Activated gamma-delta T cell treated with Interleukin-2 at 50 U/mL for 16 hours (primary cell): ENCODE data around the gene MTHFD1L.
A peak's percentile ranks its signal among the peaks of the same experiment; 100 is the strongest.

Experiments used
- DNase-seq: peaks from one replicate; pipeline ENCODE4 v3.0.0-alpha.2; 2020

Gene MTHFD1L

DNA sequence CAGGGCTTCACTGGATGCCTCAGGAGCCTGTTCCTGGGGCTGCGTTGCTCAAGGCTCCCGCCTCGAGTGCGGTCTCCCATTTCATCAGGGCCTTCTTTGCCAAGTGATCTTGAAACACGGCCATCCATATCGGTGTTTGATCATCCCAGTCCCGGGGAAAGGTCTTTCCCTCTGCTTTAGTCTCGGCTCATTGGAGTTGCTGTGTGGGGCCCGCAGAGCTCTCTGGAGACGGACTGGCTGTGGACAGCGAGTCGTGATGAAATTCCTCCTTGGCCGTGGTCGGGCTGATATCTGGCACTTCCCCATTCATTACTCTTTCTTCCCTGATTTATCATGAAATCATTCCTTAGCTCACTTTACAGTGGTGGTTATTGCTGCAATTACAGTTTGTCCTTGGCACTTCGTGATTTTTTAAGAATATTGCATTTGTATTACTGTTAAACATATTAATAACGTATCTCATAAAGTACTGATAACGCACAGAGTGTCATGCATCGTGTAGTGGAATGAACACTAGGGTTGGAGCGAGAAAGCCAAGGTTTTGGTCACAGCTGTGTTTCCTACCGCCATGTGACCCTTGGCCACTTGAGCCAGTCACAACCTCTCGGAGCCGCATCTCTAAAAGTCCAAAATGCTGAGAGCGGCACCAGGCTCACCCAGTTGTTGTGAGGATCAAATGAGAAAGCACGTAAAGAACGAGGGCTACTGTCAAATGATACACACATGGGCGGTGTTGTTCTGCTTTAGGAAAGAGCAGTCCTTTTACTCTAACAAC is 71.8 kb downstream of the MTHFD1L start:
- DNase-seq: no peak

- DNase-seq: no peak
These were observed 73.9 kb downstream of the MTHFD1L start for GRCh38 chr6:150939399-150939798.

GRCh38 chr6:150940941-150941340 is 75.4 kb downstream of the MTHFD1L start:
- no peak for DNase-seq

DNA sequence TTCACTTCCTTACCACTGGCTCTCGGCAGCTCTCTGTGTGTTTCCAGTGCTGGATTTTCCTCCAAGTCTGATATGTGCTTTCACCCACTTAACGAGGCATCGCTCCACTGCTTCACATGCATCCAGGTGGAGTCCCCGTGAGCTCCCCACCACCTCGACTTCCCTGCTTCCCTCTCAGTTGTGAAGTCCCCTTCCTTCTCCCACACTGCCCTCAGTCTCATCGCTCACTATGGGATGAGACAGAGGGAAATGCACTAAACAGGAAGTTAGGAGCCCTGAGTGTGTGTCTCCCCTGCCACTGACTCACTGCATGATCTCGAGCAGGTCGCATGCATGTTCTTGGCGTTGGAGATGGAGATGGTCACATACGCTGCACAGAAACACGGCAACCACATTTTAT is 84.0 kb downstream of the MTHFD1L start:
- no peak for DNase-seq

- no peak for DNase-seq
These were observed 88.3 kb downstream of the MTHFD1L start for GRCh38 chr6:150953851-150954250.

- DNase-seq: no peak
These were observed 93.7 kb downstream of the MTHFD1L start for GRCh38 chr6:150959166-150959565.

DNA sequence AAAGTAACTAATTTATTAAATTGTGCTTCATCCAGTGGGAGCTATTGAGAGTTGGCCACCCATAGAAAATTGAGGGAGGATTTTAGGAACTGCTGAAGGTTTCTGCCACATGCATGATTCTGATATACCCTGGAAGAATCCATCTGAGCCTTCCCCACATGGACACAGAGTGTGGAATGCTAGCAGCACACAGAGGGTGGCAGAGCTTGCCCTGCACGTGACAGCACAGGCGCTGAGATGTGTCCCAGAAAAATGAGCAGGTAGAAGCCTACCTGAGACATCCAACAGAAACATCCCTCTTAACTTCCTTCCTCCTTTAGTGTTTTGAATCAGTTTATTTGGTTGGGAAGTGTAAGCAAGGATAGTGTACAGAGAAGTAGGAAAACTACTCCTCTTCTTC is 96.9 kb downstream of the MTHFD1L start:
- no peak for DNase-seq

DNA sequence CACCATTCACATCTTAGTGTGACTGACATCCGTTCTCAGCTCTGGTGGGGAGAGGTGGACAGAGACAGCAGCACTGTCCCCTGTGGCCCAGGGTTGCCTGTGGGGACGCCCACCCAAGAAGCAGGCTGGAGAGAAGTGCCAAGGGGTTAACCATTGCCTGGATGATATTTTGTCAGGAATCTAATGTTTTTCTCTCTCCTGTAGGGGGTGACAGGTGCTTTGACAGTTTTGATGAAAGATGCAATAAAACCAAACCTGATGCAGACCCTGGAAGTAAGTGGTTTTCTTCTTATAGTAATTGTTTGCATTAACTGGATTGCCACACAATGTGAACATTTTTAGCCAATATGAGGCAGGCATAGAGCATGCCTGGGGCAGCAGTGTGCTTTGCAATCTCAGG is 99.3 kb downstream of the MTHFD1L start:
- no peak for DNase-seq

DNA sequence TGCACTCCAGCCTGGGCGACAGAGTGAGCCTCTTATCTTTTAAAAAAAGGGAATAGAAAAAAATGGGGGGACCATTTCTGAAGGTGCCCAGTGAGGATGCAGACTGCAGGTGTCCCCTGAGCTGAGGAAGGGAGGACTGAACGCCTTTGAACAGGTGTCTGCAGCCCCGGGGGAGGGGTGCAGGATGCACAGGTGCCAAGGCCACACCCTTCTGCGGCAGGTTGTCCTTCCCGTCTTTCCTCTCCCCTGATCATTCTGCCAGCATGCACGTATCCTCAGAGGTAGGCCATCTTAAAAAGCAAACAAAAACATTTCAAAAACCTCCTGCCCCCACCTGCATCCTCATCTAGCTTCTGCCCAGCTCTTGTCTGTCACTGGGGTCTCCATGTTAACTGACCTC is 101.3 kb downstream of the MTHFD1L start:
- DNase-seq: no peak

DNA sequence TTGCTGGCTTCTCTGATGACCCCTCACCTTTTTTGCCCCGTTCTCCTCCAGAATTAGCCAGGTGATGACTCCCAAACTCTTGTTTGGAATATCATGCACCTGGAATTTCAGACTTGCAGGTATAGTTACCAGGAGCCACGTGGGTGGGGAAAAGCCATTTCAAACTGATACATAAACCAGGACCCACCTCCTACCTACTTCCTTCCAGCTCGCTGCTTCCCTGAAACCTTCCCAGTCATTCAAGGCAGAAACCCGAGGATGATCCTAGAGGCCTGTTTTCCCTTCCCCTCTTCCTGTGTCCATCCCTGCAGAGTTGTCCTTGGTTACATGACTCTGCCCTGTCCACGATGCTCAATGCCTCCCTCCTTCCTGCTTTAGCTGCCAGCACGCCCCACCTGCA is 101.9 kb downstream of the MTHFD1L start:
- DNase-seq: no peak

GRCh38 chr6:150967910-150968309 is 102.4 kb downstream of the MTHFD1L start:
- DNase-seq: no peak

DNA sequence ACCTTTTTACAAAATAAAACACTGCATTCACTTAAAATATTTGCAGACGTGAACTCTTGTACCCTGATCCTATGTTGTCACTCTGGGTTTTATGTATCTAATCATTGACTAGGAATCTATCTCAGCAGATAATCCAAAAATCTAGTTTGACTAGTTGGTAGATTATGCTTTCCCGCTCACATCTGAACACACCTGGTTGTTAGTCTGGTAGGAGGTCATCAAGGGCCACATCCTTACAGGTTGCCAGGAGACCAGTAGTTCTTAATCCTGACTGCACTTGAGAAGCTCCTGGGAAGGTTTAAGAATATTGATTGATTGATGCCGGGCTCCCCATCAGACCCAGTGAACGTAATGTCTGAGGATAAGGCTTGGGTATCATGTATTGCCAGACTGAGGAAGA is 104.4 kb downstream of the MTHFD1L start:
- DNase-seq: no peak

DNA sequence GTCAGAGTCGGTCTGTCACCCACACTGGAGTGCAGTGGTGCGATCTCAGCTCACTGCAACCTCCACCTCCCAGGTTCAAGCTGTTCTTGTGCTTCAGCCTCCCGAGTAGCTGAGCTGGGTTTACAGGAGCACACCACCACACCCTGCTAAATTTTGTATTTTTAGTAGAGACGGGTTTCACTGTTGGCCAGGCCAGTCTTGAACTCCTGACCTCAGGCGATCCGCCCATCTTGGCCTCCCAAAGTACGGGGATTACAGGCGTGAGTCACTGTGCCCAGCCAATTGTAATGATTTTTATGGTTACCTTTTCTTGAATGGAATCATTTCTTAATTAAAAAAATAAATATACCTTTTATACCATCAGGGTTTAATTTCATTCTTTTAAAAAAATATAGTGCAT is 105.7 kb downstream of the MTHFD1L start:
- no peak for DNase-seq

DNA sequence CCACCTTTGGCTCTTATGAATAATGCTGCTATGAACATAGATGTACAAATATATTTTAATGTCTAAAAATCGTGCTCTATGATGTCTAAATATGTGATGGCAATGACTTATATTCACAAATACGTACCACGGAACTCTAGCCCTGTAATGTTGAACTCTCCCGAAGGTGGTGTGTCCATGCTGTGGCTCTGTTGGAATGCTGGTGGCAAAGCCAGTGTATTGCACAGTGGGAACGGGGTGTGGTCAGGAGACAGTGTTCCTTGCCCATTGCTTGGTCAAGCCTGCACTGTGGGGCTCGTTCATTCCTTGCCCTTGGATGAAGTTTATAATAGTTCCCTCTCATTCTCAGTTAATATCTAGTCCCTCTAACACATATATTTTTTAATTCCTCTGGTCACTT is 109.6 kb downstream of the MTHFD1L start:
- no peak for DNase-seq

GRCh38 chr6:150977281-150977680 is 111.8 kb downstream of the MTHFD1L start:
- no peak for DNase-seq

GRCh38 chr6:150978624-150979023 is 113.1 kb downstream of the MTHFD1L start:
- no peak for DNase-seq

DNA sequence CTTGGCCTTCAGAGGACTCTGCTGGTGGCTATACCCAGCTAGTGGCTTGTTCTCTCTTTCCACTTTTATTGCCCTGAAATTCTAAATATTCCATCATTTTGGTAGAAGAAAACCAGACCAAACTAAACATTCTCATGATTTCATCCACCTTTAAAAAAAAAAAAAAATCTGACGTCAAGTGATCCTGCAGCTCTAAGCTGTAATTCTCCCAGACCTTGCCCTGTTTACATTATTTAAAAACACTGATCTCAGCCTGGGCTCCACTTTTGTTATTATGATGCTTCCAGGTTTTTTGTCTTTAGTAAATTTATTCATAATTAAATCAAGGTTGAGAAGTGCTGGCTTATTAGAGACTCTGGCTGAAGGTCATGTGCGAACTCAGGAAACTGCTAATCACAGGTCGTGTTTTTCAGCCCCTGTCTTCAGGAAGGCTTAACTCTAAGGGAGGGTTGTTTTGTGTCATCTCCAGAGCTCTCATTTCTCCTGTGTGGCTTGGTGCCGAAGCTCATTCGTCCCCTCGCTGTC is 114.4 kb downstream of the MTHFD1L start:
- no peak for DNase-seq

DNA sequence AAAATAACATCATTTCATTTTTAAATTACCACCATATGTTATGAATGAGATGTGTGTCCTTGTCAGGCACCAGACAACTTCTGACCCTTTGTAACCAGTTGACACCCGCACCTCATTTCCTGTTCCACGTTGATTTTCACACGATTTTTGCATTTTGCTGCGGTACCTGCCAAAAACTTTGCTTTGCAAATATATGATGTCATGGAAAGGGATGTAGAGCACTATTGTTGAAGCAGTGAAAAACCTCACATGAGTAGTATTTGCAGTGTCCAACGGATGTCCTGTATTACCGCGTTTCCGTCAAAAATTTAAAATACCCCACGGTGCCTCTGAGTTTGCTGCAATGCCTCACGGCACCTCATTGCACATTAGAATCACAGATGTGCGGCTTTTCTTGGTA is 115.6 kb downstream of the MTHFD1L start:
- DNase-seq: no peak

GRCh38 chr6:150981669-150982068 is 116.2 kb downstream of the MTHFD1L start:
- DNase-seq: no peak

GRCh38 chr6:150987371-150987828 is 121.9 kb downstream of the MTHFD1L start:
- DNase-seq: peak; percentile 7

- DNase-seq: no peak
These were observed 122.5 kb downstream of the MTHFD1L start for GRCh38 chr6:150987855-150988464.

DNA sequence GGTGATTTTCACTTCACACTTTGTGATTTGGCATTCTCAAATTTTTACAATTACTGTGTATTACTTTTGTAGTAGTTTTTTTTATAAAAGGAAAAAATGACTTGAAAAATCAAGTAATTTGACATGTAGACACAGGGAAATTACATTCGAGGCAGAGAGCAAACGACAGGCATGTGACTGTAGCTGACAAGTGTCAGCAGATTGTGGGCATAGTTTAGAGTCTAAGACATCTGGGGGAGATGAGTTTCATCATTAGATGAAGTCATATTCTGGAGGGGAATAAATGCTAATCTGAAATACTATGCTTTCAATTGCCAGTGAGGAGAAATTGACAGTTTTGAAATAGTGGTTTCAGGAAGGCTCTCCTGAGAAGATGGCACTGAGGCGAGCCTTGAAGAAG is 126.0 kb downstream of the MTHFD1L start:
- no peak for DNase-seq

GRCh38 chr6:150992262-150992661 is 126.8 kb downstream of the MTHFD1L start:
- no peak for DNase-seq

- DNase-seq: no peak
These were observed 127.2 kb downstream of the MTHFD1L start for GRCh38 chr6:150992703-150993102.

DNA sequence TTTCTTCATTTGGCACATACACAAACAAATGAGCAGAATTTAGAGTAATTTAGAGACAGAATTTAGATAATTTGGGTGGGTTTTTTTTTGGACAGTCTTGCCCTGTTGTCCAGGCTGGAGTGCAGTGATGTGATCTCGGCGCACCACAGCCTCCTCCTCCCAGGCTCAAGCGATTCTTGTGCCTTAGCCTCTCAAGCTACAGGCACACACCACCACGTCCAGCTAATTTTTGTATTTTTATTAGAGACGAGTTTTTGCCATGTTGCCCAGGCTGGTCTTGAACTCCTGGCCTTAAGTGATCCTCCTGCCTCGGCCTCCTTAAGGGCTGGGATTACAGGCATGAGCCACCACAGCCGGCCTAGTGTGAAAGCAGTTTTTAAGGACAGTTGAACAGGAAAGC is 127.8 kb downstream of the MTHFD1L start:
- no peak for DNase-seq
